WI38 (cell line): ENCODE data around the gene RANBP3.
"Not testable (repeated sequence)": the region's sequence is repeated elsewhere in the genome, so short reads cannot be mapped to it uniquely, and the experiment has no call there.

Experiments used
- H3K4me3 ChIP-seq: 2 replicates; pipeline ENCODE4 v1.5.1; 2011; ENCODE audit warnings: low read depth, mild to moderate bottlenecking, control low read depth, low read length
- TF ChIP-seq, protein P1 (sequence below): IDR thresholded peaks from 2 replicates; pipeline ENCODE4 v1.5.1; 2012; ENCODE audit warnings: low read depth, mild to moderate bottlenecking, control low read depth, low read length

RANBP3 gene

DNA sequence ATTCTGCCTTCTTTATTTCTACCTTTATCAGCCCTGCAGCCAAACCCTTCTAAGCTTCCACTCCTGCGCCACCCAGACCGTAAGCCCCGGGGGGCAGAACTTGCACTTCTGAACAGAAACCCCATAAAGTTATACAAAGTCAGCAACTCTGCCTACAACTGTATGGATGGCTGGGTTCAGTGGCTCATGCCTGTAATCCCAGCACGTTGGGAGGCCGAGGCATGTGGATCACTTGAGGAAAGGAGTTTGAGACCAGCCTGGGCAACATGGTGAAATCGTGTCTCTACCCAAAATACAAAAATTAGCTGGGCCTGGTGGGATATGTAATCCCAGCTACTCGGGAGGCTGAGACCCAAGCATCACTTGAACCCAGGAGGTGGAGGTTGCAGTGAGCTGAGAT, 10.4 kb downstream of the RANBP3 start:
- TF ChIP-seq, protein P1, sequence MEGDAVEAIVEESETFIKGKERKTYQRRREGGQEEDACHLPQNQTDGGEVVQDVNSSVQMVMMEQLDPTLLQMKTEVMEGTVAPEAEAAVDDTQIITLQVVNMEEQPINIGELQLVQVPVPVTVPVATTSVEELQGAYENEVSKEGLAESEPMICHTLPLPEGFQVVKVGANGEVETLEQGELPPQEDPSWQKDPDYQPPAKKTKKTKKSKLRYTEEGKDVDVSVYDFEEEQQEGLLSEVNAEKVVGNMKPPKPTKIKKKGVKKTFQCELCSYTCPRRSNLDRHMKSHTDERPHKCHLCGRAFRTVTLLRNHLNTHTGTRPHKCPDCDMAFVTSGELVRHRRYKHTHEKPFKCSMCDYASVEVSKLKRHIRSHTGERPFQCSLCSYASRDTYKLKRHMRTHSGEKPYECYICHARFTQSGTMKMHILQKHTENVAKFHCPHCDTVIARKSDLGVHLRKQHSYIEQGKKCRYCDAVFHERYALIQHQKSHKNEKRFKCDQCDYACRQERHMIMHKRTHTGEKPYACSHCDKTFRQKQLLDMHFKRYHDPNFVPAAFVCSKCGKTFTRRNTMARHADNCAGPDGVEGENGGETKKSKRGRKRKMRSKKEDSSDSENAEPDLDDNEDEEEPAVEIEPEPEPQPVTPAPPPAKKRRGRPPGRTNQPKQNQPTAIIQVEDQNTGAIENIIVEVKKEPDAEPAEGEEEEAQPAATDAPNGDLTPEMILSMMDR, result no peak
- no peak overlapping the region for H3K4me3 ChIP-seq

DNA sequence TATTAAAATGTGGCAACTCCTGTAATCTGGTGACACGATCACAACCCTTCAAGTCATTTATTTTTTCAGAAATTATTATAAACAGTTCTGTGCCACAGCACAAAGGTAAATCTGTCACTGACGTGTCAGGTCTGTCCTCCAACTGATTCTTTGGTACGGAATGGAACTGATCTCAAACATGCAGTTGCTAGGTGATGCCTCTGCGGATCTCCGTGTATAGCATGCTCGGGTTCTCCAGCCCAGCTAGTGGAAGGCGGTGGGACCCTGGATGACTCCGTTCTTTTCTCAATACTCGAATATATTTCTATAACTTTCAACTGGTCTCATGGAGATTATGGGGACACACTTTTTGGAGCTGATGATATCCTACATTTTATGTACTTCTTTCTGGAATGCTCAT, 11.0 kb downstream of the RANBP3 start:
- peak overlapping the region; percentile 26; the same call in 1 of the 2 replicates for H3K4me3 ChIP-seq
- TF ChIP-seq, protein P1, result no peak

GRCh38 chr19:5966215-5966614, 11.7 kb downstream of the RANBP3 start:
- TF ChIP-seq, protein P1, result no peak
- no peak overlapping the region for H3K4me3 ChIP-seq

DNA sequence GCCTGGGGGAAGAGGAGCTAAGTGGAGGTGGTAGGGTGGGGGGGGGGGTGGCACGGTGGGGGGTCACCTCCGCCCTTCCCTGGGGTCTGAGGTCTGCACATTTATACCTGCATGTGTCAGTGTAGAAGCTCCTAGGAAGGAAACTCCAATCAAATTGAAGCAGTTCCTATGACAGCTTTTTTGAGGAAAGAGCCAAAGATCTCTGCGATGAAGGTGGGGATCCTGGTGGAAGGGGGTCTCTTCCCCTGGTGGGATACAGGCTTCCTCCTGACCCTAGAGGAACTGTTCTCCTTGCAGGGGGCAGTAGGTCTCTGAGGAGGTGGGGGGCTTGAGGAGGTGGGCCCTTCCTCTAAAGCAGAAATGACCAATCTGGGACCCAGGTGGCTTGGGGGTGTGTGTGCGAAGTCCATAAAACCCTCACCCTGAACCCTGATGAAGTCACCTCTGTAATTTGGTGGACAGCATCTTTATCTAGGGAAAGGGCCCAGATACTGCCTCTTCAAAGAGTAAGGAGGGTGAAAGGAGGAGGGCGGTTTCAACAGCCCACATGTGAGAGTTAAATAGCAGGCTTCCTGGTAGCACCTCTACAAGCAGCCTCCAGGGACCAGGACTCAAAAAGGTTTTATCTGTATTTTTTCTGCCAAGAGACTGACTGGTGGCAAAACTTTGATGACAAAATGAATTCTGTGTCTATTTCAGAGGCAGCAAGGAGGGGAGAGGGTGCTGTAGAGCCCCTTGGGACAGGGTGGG, 12.9 kb downstream of the RANBP3 start:
- H3K4me3 ChIP-seq, result no peak overlapping the region
- TF ChIP-seq, protein P1, result no peak

GRCh38 chr19:5963855-5964254, 14.1 kb downstream of the RANBP3 start:
- H3K4me3 ChIP-seq, result no peak overlapping the region
- TF ChIP-seq, protein P1, result no peak

- not testable (repeated sequence) for H3K4me3 ChIP-seq
Observed at GRCh38 chr19:5963259-5963658, 14.7 kb downstream of the RANBP3 start.

DNA sequence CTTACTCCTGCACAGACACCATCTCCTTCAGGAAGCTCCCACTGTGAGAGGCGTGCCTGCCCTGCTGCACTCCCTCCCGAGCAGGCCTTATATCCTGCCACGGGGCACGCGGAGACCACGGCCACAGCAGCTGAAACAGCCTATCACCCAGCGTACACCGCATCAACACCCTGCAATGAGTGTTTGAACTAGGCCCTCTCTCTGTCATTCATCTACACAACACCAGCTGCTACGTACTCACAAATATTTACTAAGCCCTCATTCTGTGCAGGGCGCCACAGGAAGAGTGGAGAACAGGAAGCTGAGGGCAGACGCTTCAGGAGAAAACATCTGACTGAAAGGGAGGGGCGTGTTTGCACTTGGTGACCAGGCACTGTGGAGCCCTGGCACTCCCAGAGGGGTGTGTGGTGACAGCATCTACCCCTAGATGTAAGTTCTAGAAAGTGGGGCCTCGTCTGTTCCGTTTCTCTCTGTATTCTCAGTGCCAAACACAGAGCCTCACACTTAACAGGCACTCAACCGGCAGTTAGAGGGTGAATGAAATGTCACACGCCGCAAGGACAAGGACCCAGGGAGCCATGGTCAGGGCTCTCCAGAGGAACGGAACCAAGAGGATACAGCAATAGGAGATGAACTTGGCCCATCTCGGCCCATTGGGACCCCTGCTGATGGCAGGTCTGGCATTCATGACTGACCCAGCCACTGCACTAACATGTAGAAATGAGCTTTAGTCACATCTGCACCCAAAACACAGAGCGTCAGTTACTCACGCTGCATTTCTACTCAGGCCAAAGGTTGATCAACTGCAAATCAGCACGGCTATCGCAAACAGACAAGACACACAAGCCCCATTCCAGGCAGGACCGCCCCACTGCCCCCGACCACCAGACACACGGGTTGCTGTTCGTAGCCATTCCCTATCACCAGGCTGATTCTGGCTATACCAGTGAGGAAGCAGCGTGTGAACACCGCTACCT, 15.7 kb downstream of the RANBP3 start:
- no peak overlapping the region for H3K4me3 ChIP-seq
- TF ChIP-seq, protein P1, result no peak

DNA sequence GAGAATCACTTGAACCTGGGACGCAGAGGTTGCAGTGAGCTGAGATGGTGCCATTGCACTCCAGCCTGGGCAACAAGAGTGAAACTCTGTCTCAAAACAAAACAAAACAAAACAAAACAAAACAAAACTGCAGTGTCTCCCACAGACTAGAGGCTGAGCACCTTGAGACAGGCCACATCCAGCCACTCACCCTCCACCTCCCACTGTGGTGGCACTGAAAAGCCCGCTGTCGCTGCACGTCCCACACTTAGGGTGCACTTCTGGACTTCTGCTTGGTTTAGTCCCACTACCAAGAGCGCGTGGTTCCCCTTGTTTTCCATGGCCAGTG, 16.3 kb downstream of the RANBP3 start:
- not testable (repeated sequence) for H3K4me3 ChIP-seq
